HepG2 (cell line): ENCODE data around the gene IQGAP3. TPM values are rescaled to one million over a fixed set of nuclear protein-coding genes. Genes with fewer than 3 reads are reported as not detected.
A peak's percentile ranks its signal among the peaks of the same experiment; 100 is the strongest.

Experiments used
- ATAC-seq: fragments of 200-7000 bp; cut with Tn5 transposase; 3 replicates; pipeline ENCODE4 v1.9.1; 2020; ENCODE audit warnings: mild to moderate bottlenecking, moderate library complexity
- BruUV-seq: library from RNA; stranded (reverse); fragments of 400-500 nt; replicated peaks from 2 replicates; lab custom pipeline; 2021; lab: Mats Ljungman, UMichigan
- CTCF ChIA-PET: fragments of 300-600 bp; formaldehyde crosslinking; extraction: SDS; loops from one replicate; lab custom pipeline; 2021; ENCODE audit warnings: low total read pairs, inconsistent platforms, low intra/inter-chr PET ratio; lab: Yijun Ruan, JAX
- POLR2A ChIA-PET: fragments of 350-600 bp; sonication (Branson Sonifier 250); formaldehyde crosslinking; loops from one replicate; lab custom pipeline; 2020; ENCODE audit warnings: antibody characterized with exemption, inconsistent platforms; lab: Yijun Ruan, JAX
- DNase-seq: peaks from one replicate; pipeline ENCODE4 v3.0.0-alpha.2; 2015; ENCODE audit warnings: low spot score
- FAIRE-seq: peaks from 3 replicates; lab custom pipeline; 2011; peaks lifted over from hg19 to GRCh38; lab: Jason Lieb, UNC
- H2AFZ ChIP-seq: one replicate; pipeline ENCODE4 v1.6.1; 2011; ENCODE audit warnings: low read length, inconsistent platforms
- H3K27ac ChIP-seq: fragments of 300-600 bp; 3 replicates; pipeline ENCODE4 v1.8.0; 2011; ENCODE audit warnings: mixed run types, mild to moderate bottlenecking, mixed read lengths, low read length, inconsistent platforms; ENCODE audit not compliant: insufficient read depth; ENCODE audit errors: extremely low read length
- H3K27me3 ChIP-seq, 2 experiments: fragments of 200-600 bp in 1 of 2; 2 replicates in 1 of 2; 3 replicates in 1 of 2; pipeline versions ENCODE4 v1.6.0 to v1.8.0; 2011; ENCODE audit warnings: low read length in 2 of 2, mild to moderate bottlenecking in 2 of 2, moderate library complexity in 2 of 2, inconsistent platforms in 1 of 2; ENCODE audit not compliant: insufficient read depth in 2 of 2, control insufficient read depth in 1 of 2
- H3K36me3 ChIP-seq, 2 experiments: fragments of 200-600 bp in 1 of 2; replicated peaks in 1 of 2; 2 replicates in 1 of 2; 3 replicates in 1 of 2; pipeline versions ENCODE4 v1.5.1 to v1.8.0; 2011; ENCODE audit warnings: low read length in 2 of 2, inconsistent platforms in 1 of 2; ENCODE audit not compliant: insufficient read depth in 2 of 2, control insufficient read depth in 1 of 2
- H3K4me1 ChIP-seq: 2 replicates; pipeline ENCODE4 v1.5.1; 2012; ENCODE audit warnings: low read length, inconsistent platforms; ENCODE audit not compliant: insufficient read depth
- H3K4me2 ChIP-seq: 2 replicates; pipeline ENCODE4 v1.6.0; 2011; ENCODE audit warnings: low read depth, low read length, inconsistent platforms
- H3K4me3 ChIP-seq, 3 experiments: fragments of 200-600 bp in 1 of 3; sonication (generic), shearing (Covaris generic) in 1 of 3; replicated peaks in 1 of 3; 2 replicates each; pipeline ENCODE4 v1.5.1; 2011 to 2016; ENCODE audit warnings: low read length in 3 of 3, inconsistent platforms in 2 of 3, low read depth in 2 of 3, mild to moderate bottlenecking in 2 of 3, control low read depth in 1 of 3, mixed read lengths in 1 of 3; ENCODE audit not compliant: insufficient read depth in 1 of 3
- H3K79me2 ChIP-seq: one replicate; pipeline ENCODE4 v1.6.1; 2011; ENCODE audit warnings: low read length, inconsistent platforms; ENCODE audit not compliant: insufficient read depth
- H3K9ac ChIP-seq: 2 replicates; pipeline ENCODE4 v1.6.0; 2011; ENCODE audit warnings: mild to moderate bottlenecking, low read depth, low read length, inconsistent platforms; ENCODE audit not compliant: insufficient read depth
- H3K9me3 ChIP-seq: 2 replicates; pipeline ENCODE4 v1.5.1; 2012; ENCODE audit warnings: mild to moderate bottlenecking, low read length
- H4K20me1 ChIP-seq: 2 replicates; pipeline ENCODE4 v1.6.0; 2011; ENCODE audit warnings: inconsistent platforms, mild to moderate bottlenecking, low read length, moderate library complexity; ENCODE audit not compliant: insufficient read depth
- AFF4 ChIP-seq: sonication (generic); formaldehyde crosslinking; IDR thresholded peaks from 2 replicates; pipeline ENCODE4 v1.4.0; 2020; ENCODE audit warnings: missing genetic modification reagents
- CTCF ChIP-seq: sonication (generic); formaldehyde crosslinking; IDR thresholded peaks from 2 replicates; pipeline ENCODE4 v1.5.0; 2020; ENCODE audit warnings: mild to moderate bottlenecking, missing genetic modification reagents, moderate library complexity
- MEIS1 ChIP-seq: sonication (generic); formaldehyde crosslinking; IDR thresholded peaks from 2 replicates; pipeline ENCODE4 v1.9.0; 2021; ENCODE audit warnings: mild to moderate bottlenecking, missing genetic modification reagents, moderate library complexity, borderline replicate concordance
- SP5 ChIP-seq: IDR thresholded peaks from 2 replicates; pipeline ENCODE4 v1.6.1; 2016; ENCODE audit warnings: low read depth, borderline replicate concordance
- STAG1 ChIP-seq: sonication (generic); formaldehyde crosslinking; IDR thresholded peaks from 2 replicates; pipeline ENCODE4 v1.4.0; 2020; ENCODE audit warnings: missing genetic modification reagents
- ZBTB46 ChIP-seq: sonication (generic); formaldehyde crosslinking; IDR thresholded peaks from 2 replicates; pipeline ENCODE4 v1.4.0; 2020; ENCODE audit warnings: mild to moderate bottlenecking, missing genetic modification reagents, borderline replicate concordance
- ZNF142 ChIP-seq: sonication (generic); formaldehyde crosslinking; IDR thresholded peaks from 2 replicates; pipeline ENCODE4 v1.4.0; 2020; ENCODE audit warnings: missing genetic modification reagents
- ZNF513 ChIP-seq: sonication (generic); formaldehyde crosslinking; conservative IDR thresholded peaks from 2 replicates; pipeline ENCODE4 v1.5.0; 2020; ENCODE audit warnings: missing genetic modification reagents
- WGBS: methylation state at CpG from one replicate; pipeline ENCODE4 v1.1.6; 2017; ENCODE audit warnings: low lambda C conversion rate; 5-methylcytosine and 5-hydroxymethylcytosine counted together
- in situ Hi-C: cut with HindIII; loops from 2 replicates; pipeline ENCODE4 v1.10.0; 2017; ENCODE audit warnings: low pct_unique_long_range_greater_than_20kb; ENCODE audit not compliant: extremely low pct_ligation_motif_present
- intact Hi-C: fragments of 100-400 bp; cut with micrococcal nuclease; formaldehyde crosslinking; loops from one replicate; pipeline ENCODE4 v1.10.0; 2022; ENCODE audit not compliant: unreplicated experiment
- polyA plus RNA-seq, 8 experiments: library from polyadenylated mRNA; depleted of rRNA in 3 of 8; stranded (reverse) in 7 of 8; unstranded in 1 of 8; fragments of >200 nt; fragmentation: Illumina TruSeq in 4 of 8; extraction: Trizol in 4 of 8; gene quantifications; 2 replicates each; pipeline versions ENCODE4 v1.2.1 to v1.2.3, GENCODE V29; 2011 to 2016; ENCODE audit warnings: low read depth in 4 of 8, missing spikeins in 1 of 8, mixed read lengths in 1 of 8; ENCODE audit not compliant: insufficient read depth in 1 of 8
- total RNA-seq, 5 experiments: library from RNA; depleted of rRNA; stranded (reverse); fragments of >200 nt; fragmentation: Illumina TruSeq; extraction: Trizol; gene quantifications; 2 replicates each; pipeline ENCODE4 v1.2.3, GENCODE V29; 2016; ENCODE audit warnings: low read depth in 1 of 5

The IQGAP3 gene
- total and polyA plus RNA-seq, 2 of the 13 experiments (the other 11 are each of a cell fraction or from before 2014, with no cell fraction given) = 13.5 to 14.1 TPM

GRCh38 chr1:156480016-156480370 lies 92.4 kb downstream of the IQGAP3 start:
- Histone ChIP-seq H3K4me1 (peaks cover 26% of the 10 kb centered on the region), H3K4me3 (no peak overlapping the region), H3K27me3 (no peaks in the 10 kb centered on the region), H3K9me3 (no peaks in the 10 kb centered on the region), H3K4me2 (no peak overlapping the region), H3K27ac (no peak overlapping the region), H2AFZ (no peak overlapping the region), H3K9ac (no peak overlapping the region), H3K79me2 (no peaks in the 10 kb centered on the region), H3K36me3 (peaks cover 34 to 60% of the 10 kb centered on the region in 2 experiments; a peak in 4 of 5 replicates), H4K20me1 (no peaks in the 10 kb centered on the region)
- no TSS peak for BruUV-seq
- in situ Hi-C loops (no loop called here), intact Hi-C loops (loop anchor here (2.0 kb wide), 1 partner anchor 19 kb away; no protein-coding TSS in a partner anchor)
- FAIRE-seq = peak; percentile 15
- CTCF ChIA-PET = interaction anchor here (1.2 to 1.7 kb wide), 2 partner anchors 24 to 94 kb away, joined by 3 to 7 read pairs; no protein-coding TSS in a partner anchor
- ATAC-seq = peak; percentile 64
- DNase-seq = no peak
- POLR2A ChIA-PET = interaction anchor here (1.0 to 1.4 kb wide), 3 partner anchors 9 to 23 kb away, joined by 4 to 9 read pairs (median 5); partner anchors contain the start of gene MEF2D
- 67% methylated on average over 1 of the region's 4 CpGs for WGBS
- TF ChIP-seq SP5 (CRISPR knock-in tag) (no peak), STAG1 (peak; percentile 56), ZBTB46 (CRISPR knock-in tag) (no peak), MEIS1 (CRISPR knock-in tag) (no peak), ZNF513 (no peak), CTCF (CRISPR knock-in tag) (peak; percentile 60), ZNF142 (no peak), AFF4 (CRISPR knock-in tag) (no peak)
